H9 (cell line): ENCODE results near the gene OR6K2. TPM values are rescaled to one million over a fixed set of nuclear protein-coding genes. Genes with fewer than 3 reads are reported as not detected.

Source experiments
- DNase-seq: peaks from one replicate; pipeline ENCODE4 v3.0.0-alpha.2; 2017
- H2AFZ ChIP-seq: one replicate; pipeline ENCODE4 v1.6.1; 2013; ENCODE audit warnings: mild to moderate bottlenecking, low read length, control low read depth, moderate library complexity
- H2AK5ac ChIP-seq: 2 replicates; pipeline ENCODE4 v1.6.1; 2013; ENCODE audit warnings: low read length, control low read depth, mixed read lengths; ENCODE audit not compliant: insufficient read length
- H2BK120ac ChIP-seq: one replicate; pipeline ENCODE4 v1.6.1; 2013; ENCODE audit warnings: low read depth, mild to moderate bottlenecking, low read length, control low read depth, inconsistent platforms; ENCODE audit not compliant: poor library complexity, severe bottlenecking
- H2BK12ac ChIP-seq: 2 replicates; pipeline ENCODE4 v1.6.1; 2013; ENCODE audit warnings: low read length, control low read depth, mixed read lengths, low read depth; ENCODE audit not compliant: insufficient read length
- H2BK15ac ChIP-seq: 2 replicates; pipeline ENCODE4 v1.6.1; 2013; ENCODE audit warnings: low read depth, low read length, control low read depth
- H2BK20ac ChIP-seq: one replicate; pipeline ENCODE4 v1.6.1; 2013; ENCODE audit warnings: low read depth, mild to moderate bottlenecking, low read length, control low read depth, inconsistent platforms; ENCODE audit not compliant: poor library complexity, severe bottlenecking
- H2BK5ac ChIP-seq: 2 replicates; pipeline ENCODE4 v1.6.1; 2013; ENCODE audit warnings: low read length, control low read depth, mixed read lengths; ENCODE audit not compliant: insufficient read length
- H3K14ac ChIP-seq: 2 replicates; pipeline ENCODE4 v1.6.1; 2013; ENCODE audit warnings: low read length, control low read depth; ENCODE audit not compliant: insufficient read depth
- H3K18ac ChIP-seq: 2 replicates; pipeline ENCODE4 v1.6.1; 2013; ENCODE audit warnings: low read depth, mild to moderate bottlenecking, mixed read lengths, low read length, control low read depth; ENCODE audit not compliant: insufficient read length
- H3K23ac ChIP-seq: 2 replicates; pipeline ENCODE4 v1.6.1; 2013; ENCODE audit warnings: low read length, control low read depth, mixed read lengths, low read depth; ENCODE audit not compliant: insufficient read length
- H3K23me2 ChIP-seq: 2 replicates; pipeline ENCODE4 v1.6.1; 2013; ENCODE audit warnings: low read depth, mild to moderate bottlenecking, mixed read lengths, low read length, control low read depth; ENCODE audit not compliant: insufficient read length, poor library complexity, severe bottlenecking
- H3K27ac ChIP-seq: 2 replicates; pipeline ENCODE4 v1.5.1; 2013; ENCODE audit warnings: low read length, control low read depth, mixed read lengths, low read depth; ENCODE audit not compliant: insufficient read length
- H3K27me3 ChIP-seq: 2 replicates; pipeline ENCODE4 v1.6.1; 2013; ENCODE audit warnings: low read length, control low read depth, inconsistent platforms; ENCODE audit not compliant: insufficient read depth
- H3K4ac ChIP-seq: 2 replicates; pipeline ENCODE4 v1.6.1; 2013; ENCODE audit warnings: low read depth, mild to moderate bottlenecking, control low read depth, inconsistent platforms, low read length, moderate library complexity
- H3K4me1 ChIP-seq: 2 replicates; pipeline ENCODE4 v1.6.1; 2013; ENCODE audit warnings: low read length, control low read depth, inconsistent platforms; ENCODE audit not compliant: insufficient read depth
- H3K4me2 ChIP-seq: 2 replicates; pipeline ENCODE4 v1.6.1; 2013; ENCODE audit warnings: low read length, control low read depth, mixed read lengths; ENCODE audit not compliant: insufficient read length, insufficient read depth
- H3K56ac ChIP-seq: 2 replicates; pipeline ENCODE4 v1.6.1; 2013; ENCODE audit warnings: low read depth, mild to moderate bottlenecking, mixed read lengths, low read length, control low read depth; ENCODE audit not compliant: insufficient read length
- H3K79me1 ChIP-seq: 2 replicates; pipeline ENCODE4 v1.6.1; 2013; ENCODE audit warnings: low read depth, mild to moderate bottlenecking, moderate library complexity, low read length, control low read depth, inconsistent platforms; ENCODE audit not compliant: insufficient read depth, poor library complexity, severe bottlenecking
- H3K79me2 ChIP-seq: 2 replicates; pipeline ENCODE4 v1.6.1; 2013; ENCODE audit warnings: low read length, control low read depth, inconsistent platforms; ENCODE audit not compliant: insufficient read depth
- H3K9ac ChIP-seq: 2 replicates; pipeline ENCODE4 v1.6.1; 2013; ENCODE audit warnings: low read length, control low read depth, mixed read lengths; ENCODE audit not compliant: insufficient read length; ENCODE audit errors: extremely low read depth
- H3K9me3 ChIP-seq: one replicate; pipeline ENCODE4 v1.6.1; 2013; ENCODE audit warnings: low read depth, low read length, inconsistent platforms; ENCODE audit not compliant: control insufficient read depth
- H3T11ph ChIP-seq: one replicate; pipeline ENCODE4 v1.6.1; 2013; ENCODE audit warnings: mild to moderate bottlenecking, low read length, control low read depth, inconsistent platforms
- H4K20me1 ChIP-seq: one replicate; pipeline ENCODE4 v1.6.1; 2013; ENCODE audit not compliant: control insufficient read depth, insufficient read length, insufficient read depth
- H4K5ac ChIP-seq: 2 replicates; pipeline ENCODE4 v1.6.1; 2013; ENCODE audit warnings: low read depth, mild to moderate bottlenecking, mixed read lengths, low read length, control low read depth; ENCODE audit not compliant: insufficient read length
- H4K8ac ChIP-seq: replicated peaks from 2 replicates; pipeline ENCODE4 v1.6.1; 2013; ENCODE audit warnings: low read length, control low read depth, mixed read lengths, low read depth; ENCODE audit not compliant: insufficient read length
- H4K91ac ChIP-seq: 2 replicates; pipeline ENCODE4 v1.6.1; 2013; ENCODE audit warnings: low read depth, mild to moderate bottlenecking, moderate library complexity, mixed read lengths, low read length, control low read depth; ENCODE audit not compliant: insufficient read length
- H3K27ac Mint-ChIP-seq, 3 experiments: 2 replicates in 2 of 3; 3 replicates in 1 of 3; pipeline ENCODE4 v1.8.0; 2020 to 2021; ENCODE audit warnings: mixed read lengths in 3 of 3, mild to moderate bottlenecking in 1 of 3, moderate library complexity in 1 of 3
- H3K27me3 Mint-ChIP-seq: 2 replicates; pipeline ENCODE4 v1.8.0; 2021; ENCODE audit warnings: low read depth, mild to moderate bottlenecking, moderate library complexity, mixed read lengths
- H3K36me3 Mint-ChIP-seq, 3 experiments: 2 replicates in 2 of 3; 3 replicates in 1 of 3; pipeline ENCODE4 v1.8.0; 2020 to 2021; ENCODE audit warnings: low read depth in 3 of 3, mixed read lengths in 3 of 3; ENCODE audit not compliant: insufficient read depth in 1 of 3
- H3K4me1 Mint-ChIP-seq, 2 experiments: 2 replicates each; pipeline ENCODE4 v1.8.0; 2020; ENCODE audit warnings: mixed read lengths in 2 of 2
- H3K4me3 Mint-ChIP-seq, 2 experiments: 2 replicates in 1 of 2; 3 replicates in 1 of 2; pipeline ENCODE4 v1.8.0; 2020 to 2021; ENCODE audit warnings: mild to moderate bottlenecking in 2 of 2, mixed read lengths in 2 of 2, moderate library complexity in 1 of 2
- H3K9me3 Mint-ChIP-seq, 2 experiments: 2 replicates in 1 of 2; 3 replicates in 1 of 2; pipeline ENCODE4 v1.8.0; 2020; ENCODE audit warnings: mild to moderate bottlenecking in 2 of 2, mixed read lengths in 2 of 2, moderate library complexity in 1 of 2
- CTCF ChIP-seq: fragments of 200-600 bp; sonication (generic); conservative IDR thresholded peaks from 3 replicates; pipeline ENCODE4 v1.8.0; 2021; ENCODE audit warnings: antibody characterized with exemption, mild to moderate bottlenecking
- WGBS: extraction: QIAGEN DNeasy Blood & Tissue Kit; methylation state at CpG from one replicate; pipeline ENCODE4 v1.1.7; 2013; ENCODE audit warnings: missing lambda C conversion rate, low lambda C conversion rate, mixed read lengths; ENCODE audit not compliant: insufficient read length; ENCODE audit errors: extremely low coverage; 5-methylcytosine and 5-hydroxymethylcytosine counted together
- total RNA-seq: library from RNA; stranded (reverse); gene quantifications from 2 replicates; pipeline ENCODE4 v1.2.1, GENCODE V29; 2021

OR6K2 gene
- total RNA-seq, 1 experiment from 2014 or later = not detected

- Histone ChIP-seq H3K4me1 (no peaks in the 10 kb centered on the region), H3T11ph (no peak overlapping the region), H4K91ac (no peak overlapping the region), H4K5ac (no peak overlapping the region), H2AK5ac (no peak overlapping the region), H3K27me3 (no peaks in the 10 kb centered on the region), H4K20me1 (no peaks in the 10 kb centered on the region), H3K79me2 (no peaks in the 10 kb centered on the region), H3K14ac (no peak overlapping the region), H3K9me3 (no peaks in the 10 kb centered on the region), H3K4me2 (no peak overlapping the region), H3K23me2 (no peaks in the 10 kb centered on the region), H2BK120ac (no peak overlapping the region), H3K56ac (no peak overlapping the region), H3K18ac (no peak overlapping the region), H4K8ac (no peak overlapping the region), H2BK20ac (no peak overlapping the region), H2BK5ac (no peak overlapping the region), H3K79me1 (no peaks in the 10 kb centered on the region), H3K27ac (no peak overlapping the region), H3K23ac (no peak overlapping the region), H2BK15ac (no peak overlapping the region), H3K4ac (no peak overlapping the region), H2BK12ac (no peak overlapping the region), H3K9ac (no peak overlapping the region), H2AFZ (no peak overlapping the region)
- DNase-seq = no peak
- no CpG with 5 or more reads among the region's 1 CpG for WGBS
- H3K36me3 Mint-ChIP-seq = no peaks in the 10 kb centered on the region
- H3K27ac Mint-ChIP-seq = no peak overlapping the region
- no peak overlapping the region for H3K4me3 Mint-ChIP-seq
- no peaks in the 10 kb centered on the region for H3K9me3 Mint-ChIP-seq
- TF ChIP-seq CTCF = no peak
- no peaks in the 10 kb centered on the region; the same call in 1 of the 2 replicates for H3K27me3 Mint-ChIP-seq
- no peaks in the 10 kb centered on the region for H3K4me1 Mint-ChIP-seq
Measured at GRCh38 chr1:158716335-158716734, 15.9 kb upstream of the OR6K2 start.
